Activated CD4-positive, alpha-beta T cell treated with anti-CD3 and anti-CD28 coated beads, Interleukin-10, Interleukin-2, amounts not matched to agents 100 ng/mL and 50 ng/mL, durations not matched to agents 16 hours and 8 hours (primary cell): ENCODE measurements around the gene SOX14.

Experiments used
- DNase-seq: peaks from one replicate; pipeline ENCODE4 v3.0.0-alpha.2; 2020

Gene SOX14

DNA sequence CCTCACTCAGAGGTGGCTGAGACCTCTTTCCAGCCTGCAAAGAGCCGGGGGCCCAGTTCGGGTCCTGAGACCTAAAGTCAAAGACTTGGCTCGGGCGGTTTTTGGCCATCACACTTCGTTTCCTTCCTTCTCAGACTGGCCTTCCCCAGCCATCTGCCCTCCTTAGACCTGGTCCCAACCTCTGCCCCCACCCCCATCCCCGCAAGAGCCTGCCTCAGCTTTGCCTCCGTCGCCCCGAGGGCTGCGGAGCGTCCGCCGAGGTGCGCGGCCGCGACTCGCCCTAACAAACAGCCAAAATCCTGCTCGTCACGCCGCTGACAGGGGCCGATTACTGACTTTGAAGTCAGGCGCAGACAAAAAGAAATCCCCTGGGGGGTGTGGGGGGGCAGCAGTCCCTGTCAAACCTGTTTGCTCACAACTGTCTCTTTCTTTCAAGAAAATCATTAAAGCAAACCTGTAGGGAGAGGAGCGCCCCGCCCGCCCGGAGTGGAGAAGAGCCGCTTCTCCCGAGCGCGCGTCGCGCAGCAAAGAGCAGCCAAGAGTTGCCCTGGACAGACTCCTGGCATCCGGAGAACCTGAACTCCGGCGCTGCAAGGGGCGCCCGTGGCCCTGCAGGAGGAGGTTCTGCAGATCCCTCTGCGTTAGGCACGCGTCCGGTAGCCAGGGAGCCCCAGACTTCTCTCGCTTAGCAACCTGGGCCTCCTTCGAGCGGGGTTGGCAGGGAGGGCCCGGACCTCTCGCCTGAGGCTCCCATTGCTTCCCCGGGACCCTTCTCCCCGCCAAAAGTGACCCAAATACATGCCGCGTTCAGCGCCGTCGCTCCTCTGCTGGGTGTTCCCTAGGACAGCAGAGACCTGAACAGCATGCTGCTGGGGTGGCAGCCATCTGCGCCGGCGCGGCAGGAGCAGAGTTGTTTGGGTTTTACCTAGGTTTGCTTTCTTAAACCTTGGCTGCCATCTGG, 4.5 kb downstream of the SOX14 start:
- DNase-seq: no peak

DNA sequence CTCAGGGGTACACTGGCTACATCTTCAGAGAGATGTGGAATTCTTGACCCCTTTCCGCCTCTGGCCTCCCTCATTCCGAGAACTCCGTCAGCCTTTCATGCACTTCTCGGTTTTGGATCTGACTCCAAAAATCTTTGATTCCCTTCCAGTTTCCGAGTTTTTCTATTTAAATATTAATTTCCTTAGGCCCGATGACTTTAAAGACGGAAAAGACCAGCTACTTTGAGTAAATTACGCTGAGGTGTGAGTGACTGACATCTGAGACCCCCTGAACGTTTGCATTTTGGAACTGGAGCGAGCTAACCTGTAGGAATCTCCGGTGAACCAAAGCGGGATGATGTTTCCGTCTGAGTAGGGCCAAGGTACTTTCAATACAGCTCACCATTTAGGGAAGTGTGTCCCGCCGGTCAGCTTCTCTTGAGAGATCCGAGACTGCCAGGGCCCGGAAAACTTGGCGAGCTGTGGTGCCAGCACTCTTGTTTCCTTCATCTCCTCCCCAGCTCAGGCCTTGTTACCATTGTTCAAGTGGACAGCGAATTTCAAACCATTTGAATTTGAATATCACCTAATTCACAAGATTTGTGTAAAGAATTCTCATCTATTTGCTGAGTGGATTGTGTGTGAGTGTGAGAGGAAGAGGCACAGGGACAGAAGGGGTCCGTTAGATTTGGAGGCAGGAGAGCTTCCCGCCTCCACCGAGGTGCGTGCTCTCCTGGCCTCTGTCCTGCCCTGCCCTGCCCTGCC, 5.4 kb downstream of the SOX14 start:
- DNase-seq: no peak

DNA sequence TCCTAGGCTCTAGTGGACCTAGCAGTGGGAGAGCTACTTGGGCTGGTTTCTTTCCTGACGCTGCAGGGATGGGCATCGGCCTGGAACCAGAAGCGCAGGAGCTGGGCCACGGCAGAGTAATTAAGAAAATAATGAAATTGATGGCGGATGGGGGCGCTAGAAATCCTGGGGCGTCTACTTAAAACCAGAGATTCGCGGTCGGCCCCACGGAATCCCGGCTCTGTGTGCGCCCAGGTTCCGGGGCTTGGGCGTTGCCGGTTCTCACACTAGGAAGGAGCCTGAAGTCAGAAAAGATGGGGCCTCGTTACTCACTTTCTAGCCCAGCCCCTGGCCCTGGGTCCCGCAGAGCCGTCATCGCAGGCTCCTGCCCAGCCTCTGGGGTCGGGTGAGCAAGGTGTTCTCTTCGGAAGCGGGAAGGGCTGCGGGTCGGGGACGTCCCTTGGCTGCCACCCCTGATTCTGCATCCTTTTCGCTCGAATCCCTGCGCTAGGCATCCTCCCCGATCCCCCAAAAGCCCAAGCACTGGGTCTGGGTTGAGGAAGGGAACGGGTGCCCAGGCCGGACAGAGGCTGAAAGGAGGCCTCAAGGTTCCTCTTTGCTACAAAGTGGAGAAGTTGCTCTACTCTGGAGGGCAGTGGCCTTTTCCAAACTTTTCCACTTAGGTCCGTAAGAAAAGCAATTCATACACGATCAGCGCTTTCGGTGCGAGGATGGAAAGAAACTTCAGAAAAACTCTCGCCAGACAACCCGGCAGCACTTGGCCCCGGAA, 6.1 kb downstream of the SOX14 start:
- no peak for DNase-seq

DNA sequence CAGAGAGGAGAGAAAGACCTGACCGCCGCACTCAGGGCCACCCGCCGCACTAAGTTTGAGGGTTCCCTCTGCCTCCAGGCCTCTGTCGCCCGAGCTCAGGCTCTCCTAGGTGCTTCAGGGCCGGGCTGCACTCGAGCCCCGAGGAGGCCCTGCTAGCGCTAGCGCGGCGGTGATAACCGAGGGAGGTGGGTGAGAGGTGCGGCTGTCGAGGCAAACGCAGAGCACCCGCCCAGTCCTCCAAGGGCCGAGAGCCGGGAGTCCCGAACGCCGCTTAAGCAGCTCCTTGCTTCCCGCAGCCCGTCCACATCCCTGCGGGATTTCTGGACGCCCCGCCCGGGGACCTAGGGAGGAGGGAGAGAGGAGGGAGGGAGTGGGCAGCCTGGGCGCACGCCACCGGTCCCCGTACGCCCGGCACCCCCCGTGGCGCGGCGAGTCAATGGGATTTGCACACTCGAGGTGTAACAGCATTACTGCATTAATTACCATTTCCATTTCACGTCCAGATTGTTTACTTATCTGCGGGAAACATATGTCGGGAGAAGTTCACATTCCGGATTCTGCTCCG, 6.8 kb downstream of the SOX14 start:
- DNase-seq: no peak

DNA sequence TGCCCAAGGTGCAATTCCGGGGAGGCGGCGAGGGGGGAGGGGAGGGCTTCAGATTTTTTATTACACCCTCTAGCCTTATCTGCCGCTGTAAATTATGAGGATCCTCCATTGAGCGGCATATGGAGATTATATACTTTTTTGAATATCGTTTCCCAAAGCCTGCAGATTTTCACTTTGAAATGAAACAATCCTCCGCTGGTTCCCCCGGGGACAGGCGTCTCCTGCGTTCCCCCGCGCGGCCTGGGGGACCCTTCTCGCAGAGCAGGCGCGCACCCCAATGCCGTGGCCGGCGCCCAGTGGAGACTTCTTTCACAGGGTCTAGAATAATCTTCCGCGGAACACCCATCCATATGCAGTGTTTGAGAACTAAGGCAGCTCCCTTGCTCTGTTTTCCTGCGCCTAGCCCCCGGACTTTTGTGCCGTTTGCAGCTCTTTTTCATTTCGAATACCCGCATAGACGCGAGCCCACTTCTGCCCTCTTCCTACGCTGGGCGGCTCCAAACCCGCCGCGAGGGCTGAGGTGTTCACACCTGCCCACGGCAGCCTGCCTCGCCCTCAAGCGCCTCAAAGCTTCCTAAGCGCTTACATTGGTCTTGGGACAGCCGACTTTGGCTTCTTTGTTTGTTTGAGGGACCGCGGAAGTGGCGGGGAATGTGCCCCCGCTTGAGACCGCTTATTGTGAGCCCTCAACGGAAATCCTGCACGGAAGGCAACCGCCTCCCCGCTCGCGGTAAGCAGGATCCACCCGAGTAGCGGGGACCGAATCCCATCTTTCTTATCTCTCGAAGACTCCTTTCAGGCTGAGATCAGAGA, 7.5 kb downstream of the SOX14 start:
- no peak for DNase-seq

DNA sequence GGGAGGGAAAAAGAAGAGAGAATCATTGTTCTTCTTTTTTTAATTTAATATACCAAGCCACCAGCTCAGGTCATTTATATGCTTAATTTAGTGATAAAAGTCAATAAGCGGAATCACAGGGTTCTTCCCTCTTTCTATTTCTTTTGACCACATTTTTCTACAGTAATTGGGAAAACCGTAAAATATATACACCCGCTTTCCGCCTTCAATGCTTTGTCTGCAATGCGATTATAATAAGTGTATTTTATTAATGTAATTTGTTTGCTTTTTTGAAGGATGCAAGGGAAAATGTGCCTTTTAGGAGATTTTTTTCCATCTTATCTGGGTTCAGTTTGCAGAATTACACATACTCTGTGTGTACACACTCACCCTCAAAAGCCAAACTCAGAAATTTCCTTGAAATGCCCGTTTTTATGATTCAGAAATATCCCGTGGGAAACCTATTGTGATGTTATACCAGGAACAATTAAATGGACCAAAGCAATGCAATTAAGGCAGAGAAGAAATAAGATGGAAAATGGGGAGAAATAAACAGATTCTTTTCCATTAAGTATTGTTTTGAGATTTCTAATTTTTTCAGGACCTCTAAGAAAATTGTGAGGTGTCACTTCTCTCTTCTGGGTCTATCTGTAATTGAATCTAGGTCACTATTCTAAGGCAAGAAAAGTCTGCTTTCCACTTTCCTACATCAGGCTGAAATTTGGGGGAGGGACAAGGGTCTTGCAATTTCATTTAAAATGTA, 8.3 kb downstream of the SOX14 start:
- DNase-seq: no peak

DNA sequence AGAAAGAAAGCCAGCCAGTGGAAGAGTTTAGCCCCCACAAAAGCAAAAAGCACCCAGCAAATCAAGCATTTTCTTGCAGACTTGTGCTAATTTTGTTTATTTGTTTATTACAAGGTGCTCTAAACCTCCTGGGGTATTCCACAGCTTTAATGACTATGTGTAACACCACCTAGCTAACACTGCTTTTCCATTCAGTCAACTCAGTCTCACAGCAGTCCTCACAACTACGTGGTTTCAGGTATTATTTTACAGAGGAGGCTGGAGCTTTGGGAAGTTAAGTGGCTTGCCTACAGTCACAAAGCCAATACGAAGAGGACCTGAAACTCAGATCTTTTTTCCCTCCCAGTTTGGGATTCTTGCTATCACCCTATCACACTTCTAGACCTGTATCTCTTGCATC, 14.8 kb downstream of the SOX14 start:
- DNase-seq: no peak

DNA sequence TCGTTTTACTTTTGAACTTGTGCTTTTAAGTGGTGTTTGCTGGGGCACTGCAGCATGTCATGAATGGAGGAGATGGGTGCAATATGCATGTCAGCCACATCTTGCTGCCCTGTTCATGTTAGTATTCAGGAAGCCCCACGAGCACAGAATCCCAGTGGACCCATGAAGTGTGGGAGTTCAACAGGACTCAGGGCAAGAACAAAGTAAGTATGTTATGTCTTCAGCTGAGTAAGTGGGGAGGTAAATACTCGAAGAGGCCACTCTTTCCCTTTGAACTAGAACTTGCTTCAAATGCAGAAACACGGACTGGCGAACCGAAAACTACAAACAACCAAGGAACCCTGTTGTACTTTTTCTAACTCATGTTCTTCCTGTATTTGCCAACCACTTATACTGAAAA, 23.4 kb downstream of the SOX14 start:
- no peak for DNase-seq

DNA sequence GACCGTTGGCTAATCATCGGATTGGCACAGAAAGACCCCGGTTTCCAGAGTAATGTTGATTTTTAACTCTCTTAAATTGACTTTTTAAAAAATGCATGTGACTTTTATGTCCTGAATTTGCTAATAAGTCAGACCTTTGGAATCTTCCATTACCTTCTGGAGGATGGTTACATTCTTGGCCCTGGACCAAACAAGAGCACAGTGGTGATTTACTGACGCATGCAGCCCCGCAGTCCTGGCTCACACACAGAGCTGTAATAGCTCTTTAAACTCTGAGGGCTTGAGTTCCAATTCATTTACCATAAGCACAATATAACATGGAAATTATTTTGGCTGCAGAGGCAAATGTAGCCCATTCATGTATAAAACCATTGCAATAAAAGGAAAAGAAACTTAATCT, 25.1 kb downstream of the SOX14 start:
- no peak for DNase-seq

DNA sequence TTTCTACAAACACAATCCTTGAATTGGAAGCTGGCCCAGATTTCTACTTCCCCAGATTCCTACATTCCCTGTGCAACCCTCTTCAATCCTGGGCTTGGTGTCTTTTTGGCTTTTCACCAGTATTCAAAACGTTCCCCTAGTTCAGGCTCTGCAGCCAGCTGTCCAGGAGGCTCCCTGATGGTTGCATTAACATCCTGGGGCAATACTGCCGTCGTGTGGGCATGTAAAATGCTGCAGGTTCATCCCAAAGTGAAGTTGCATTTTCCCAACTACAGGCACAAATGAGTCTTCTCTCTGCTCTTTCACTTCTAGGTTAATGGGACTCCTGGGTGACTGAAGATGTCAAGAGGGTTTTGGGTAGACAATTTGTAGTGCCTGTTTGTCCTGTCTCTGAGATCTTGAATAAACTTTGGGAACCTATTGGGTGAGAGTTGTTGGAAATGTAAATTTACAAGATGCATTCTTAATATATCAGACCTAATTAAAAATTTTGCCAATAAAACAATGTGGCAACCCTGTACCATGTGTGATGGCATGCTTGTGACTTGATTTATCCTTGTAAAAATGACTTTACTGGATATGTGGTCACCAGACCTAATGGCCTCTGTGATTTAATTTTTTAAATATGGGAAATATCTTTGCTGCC, 28.6 kb downstream of the SOX14 start:
- peak; percentile 13 for DNase-seq

DNA sequence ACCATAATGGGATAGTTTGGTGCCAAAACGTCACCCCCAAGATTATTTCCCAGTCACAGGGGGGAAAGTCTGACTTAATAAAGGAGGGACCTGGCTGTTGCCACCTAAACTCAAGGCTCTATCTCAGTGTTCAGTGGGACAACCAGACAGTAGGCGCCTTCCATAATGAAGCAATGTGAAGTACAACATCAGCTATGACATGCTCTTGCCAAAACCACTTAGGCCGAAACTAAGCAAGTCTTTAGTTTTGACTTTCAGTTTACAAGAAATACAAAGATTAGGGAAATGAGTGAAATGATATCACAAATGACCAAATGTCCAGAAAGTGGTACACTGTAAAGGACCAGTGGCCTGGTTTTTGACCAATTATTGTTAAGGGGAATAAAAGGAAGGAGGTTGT, 32.9 kb downstream of the SOX14 start:
- DNase-seq: no peak

DNA sequence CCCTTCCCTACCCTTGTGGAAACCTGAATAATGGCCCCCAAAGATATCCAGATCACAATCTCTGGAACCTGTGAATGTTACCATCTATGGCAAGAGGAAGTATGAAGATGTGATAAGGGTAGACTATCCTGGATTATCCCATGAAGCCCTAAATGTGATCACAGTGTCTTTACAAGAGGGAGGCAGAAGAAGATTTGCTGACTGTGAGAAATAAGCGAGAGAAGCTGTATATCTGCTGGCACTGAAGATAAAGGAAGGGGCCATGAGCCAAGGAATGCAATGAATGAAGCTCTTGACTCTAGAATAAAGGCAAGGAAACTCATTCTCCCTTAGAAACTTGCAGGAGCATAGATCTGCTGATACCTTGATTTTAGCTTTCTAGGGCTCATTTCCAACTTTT, 39.1 kb downstream of the SOX14 start:
- DNase-seq: no peak

DNA sequence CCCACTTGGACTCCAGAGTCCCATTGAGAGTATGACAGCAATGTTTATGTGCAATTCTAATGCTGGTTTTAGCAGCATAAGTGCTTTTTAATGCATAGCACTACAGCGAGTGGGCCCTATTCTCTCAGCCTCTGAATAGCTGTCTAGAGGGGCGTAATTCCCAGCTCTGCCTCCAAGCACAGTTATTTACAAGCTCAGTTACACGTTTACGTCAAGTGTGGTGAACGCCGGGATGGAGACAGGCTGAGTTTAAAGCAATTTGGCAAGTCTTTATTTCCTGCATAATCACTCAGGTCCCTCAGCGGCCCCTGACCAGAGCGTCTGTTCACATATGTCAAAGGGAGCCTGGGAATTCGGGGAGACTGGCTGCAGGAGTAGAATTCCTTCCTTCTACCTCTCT, 43.9 kb downstream of the SOX14 start:
- DNase-seq: no peak

DNA sequence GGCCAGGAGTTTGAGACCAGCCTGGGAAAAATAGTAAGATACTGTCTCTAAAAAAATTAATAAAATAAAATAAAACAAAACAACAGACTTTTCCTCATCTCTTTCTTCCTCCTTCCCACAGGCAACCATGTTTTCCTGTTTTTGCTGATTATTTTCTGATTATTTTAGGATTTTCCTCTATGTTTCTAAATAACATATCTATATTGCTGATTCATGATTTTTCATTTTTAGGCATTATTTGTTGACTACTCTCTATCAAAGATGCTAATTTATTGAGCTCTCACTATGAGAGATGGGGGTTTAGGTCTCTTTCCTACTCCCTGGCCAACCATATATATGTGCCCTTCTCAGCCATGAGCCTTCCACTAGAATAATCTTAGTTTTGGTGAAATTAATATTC, 45.4 kb downstream of the SOX14 start:
- no peak for DNase-seq

DNA sequence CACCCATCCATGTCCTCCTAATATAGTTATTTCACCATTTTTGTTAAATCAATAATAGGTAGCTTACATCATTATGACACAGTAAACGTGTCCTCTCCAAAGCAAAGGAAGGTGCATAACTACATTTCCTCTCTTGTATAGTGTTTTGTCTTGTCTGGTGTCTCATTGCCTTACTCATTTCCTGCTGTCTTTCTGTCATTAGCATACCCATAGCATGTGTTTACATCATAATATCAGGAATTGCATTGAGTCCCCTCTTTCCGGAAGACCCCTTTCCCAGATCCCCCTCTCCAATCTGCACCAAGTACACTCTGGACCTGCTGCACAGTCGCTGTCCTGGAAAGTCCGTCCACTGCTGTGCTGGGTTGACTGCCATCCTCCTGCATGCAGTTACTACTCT, 47.9 kb downstream of the SOX14 start:
- no peak for DNase-seq

DNA sequence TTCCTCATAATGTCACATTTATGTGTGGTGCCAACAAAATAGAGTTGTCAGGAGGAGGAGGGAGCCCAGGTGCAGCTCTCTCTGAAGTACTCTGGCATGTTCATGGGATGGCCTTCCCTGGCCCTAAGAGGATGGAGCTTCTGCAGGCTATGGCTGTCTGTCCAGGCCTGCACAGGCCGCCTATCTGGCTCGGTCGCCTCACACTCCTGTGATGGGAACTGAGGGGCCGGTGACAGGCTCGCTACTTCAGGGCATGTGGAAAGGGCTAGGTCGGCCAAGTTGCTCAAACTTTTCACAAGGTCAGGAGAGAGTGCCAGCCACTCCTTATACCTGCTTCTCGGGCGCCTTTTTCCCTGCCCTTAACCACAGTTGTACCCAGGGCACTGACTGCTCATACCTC, 51.1 kb downstream of the SOX14 start:
- DNase-seq: no peak
